ENCODE measurements around the gene HSPB7. TPM values are rescaled to one million over a fixed set of nuclear protein-coding genes. Genes with fewer than 3 reads are reported as not detected.
"Not testable (repeated sequence)": the region's sequence is repeated elsewhere in the genome, so short reads cannot be mapped to it uniquely, and the experiment has no call there.

HSPB7 gene
- total and polyA plus RNA-seq, 2 of the 8 experiments (the other 6 are each of a cell fraction or from before 2014, with no cell fraction given), result not detected

GRCh38 chr1:15977947-15978346 lies 39.9 kb downstream of the HSPB7 start:
- FAIRE-seq; H3K9me3 ChIP-seq (ENCODE audit: insufficient read depth in 2 of 2, low read depth in 1 of 2, low read length in 1 of 2); POLR2A ChIA-PET (ENCODE audit: partially characterized antibody); H4K91ac ChIP-seq (replicated peaks; ENCODE audit: insufficient read length, low read length); DNase-seq (ENCODE audit: low read depth in 1 of 2, low spot score in 2 of 2); H3K9ac ChIP-seq (replicated peaks in 1 of 4; ENCODE audit: extremely low read depth in 1 of 4, low read depth in 3 of 4, low read length in 3 of 4); H3K23ac ChIP-seq (ENCODE audit: insufficient read length); H3K14ac ChIP-seq (ENCODE audit: insufficient read length); H3K23me2 ChIP-seq (ENCODE audit: low read depth, low read length); H2AK5ac ChIP-seq (ENCODE audit: low read depth, low read length); H4K20me1 ChIP-seq (replicated peaks in 1 of 2; ENCODE audit: control insufficient read depth in 1 of 2, insufficient read depth in 2 of 2, low read length in 2 of 2); H3K27me3 ChIP-seq (replicated peaks in 1 of 4; ENCODE audit: control insufficient read depth in 3 of 4, extremely low read depth in 1 of 4, insufficient read depth in 3 of 4, low read length in 3 of 4); H3K18ac ChIP-seq (ENCODE audit: extremely low read depth, low read length); H3K4me3 ChIP-seq (ENCODE audit: extremely low read depth in 1 of 4, insufficient read depth in 2 of 4, low read depth in 3 of 4, low read length in 4 of 4); H2BK120ac ChIP-seq (replicated peaks; ENCODE audit: low read depth, low read length); H3K56ac ChIP-seq (replicated peaks; ENCODE audit: insufficient read length, low read depth, low read length); H4K5ac ChIP-seq (ENCODE audit: insufficient read length, low read depth, low read length); H4K8ac ChIP-seq (ENCODE audit: extremely low read depth, insufficient read depth, low read length); H3K4ac ChIP-seq (replicated peaks; ENCODE audit: insufficient read length, low read depth, low read length); H3K4me2 ChIP-seq (ENCODE audit: insufficient read depth in 1 of 2, low read depth in 2 of 2, low read length in 2 of 2); H3K36me3 ChIP-seq (ENCODE audit: control insufficient read depth in 2 of 4, insufficient read depth in 4 of 4, low read length in 3 of 4); H3K79me1 ChIP-seq (ENCODE audit: low read depth, low read length); H3K27ac ChIP-seq (ENCODE audit: low read depth, low read length); H3K4me1 ChIP-seq (replicated peaks in 1 of 4; ENCODE audit: control insufficient read depth in 3 of 4, insufficient read depth in 4 of 4, low read length in 3 of 4); H2BK5ac ChIP-seq (ENCODE audit: low read depth, low read length); H2BK15ac ChIP-seq (ENCODE audit: low read length); H2BK20ac ChIP-seq (ENCODE audit: low read length); H2AFZ ChIP-seq (ENCODE audit: low read length); H2BK12ac ChIP-seq (ENCODE audit: low read depth, low read length): not testable (repeated sequence)
- WGBS, 2 experiments (ENCODE audit: extremely low coverage in 1 of 2, insufficient coverage in 1 of 2, insufficient read length in 1 of 2, insufficient replicate concordance in 2 of 2, low coverage in 1 of 2, low lambda C conversion rate in 2 of 2, missing lambda C conversion rate in 1 of 2), result 80% methylated on average over 4 of the region's 4 CpGs; no CpG with 5 or more reads in 1 of the 2 experiments
- peaks cover 0 to 12% of the 10 kb centered on the region in 2 experiments; a peak in 2 of 4 replicates for H3K79me2 ChIP-seq (ENCODE audit: control insufficient read depth in 1 of 2, insufficient read depth in 2 of 2, low read length in 2 of 2)
- CTCF ChIA-PET (ENCODE audit: partially characterized antibody), result interaction anchor here (0.7 to 2.5 kb wide), 2 partner anchors 42 to 175 kb away, joined by 3 to 9 read pairs; no protein-coding TSS in a partner anchor
